Nephron progenitor cell (in vitro differentiated cells): Measurements from ENCODE around the gene HMOX1.

Experiments
- DNase-seq: peaks from one replicate; pipeline ENCODE4 v3.0.0; 2021
- H3K27ac Mint-ChIP-seq: 2 replicates; pipeline ENCODE4 v1.8.0; 2021; ENCODE audit warnings: mild to moderate bottlenecking, moderate library complexity, mixed read lengths
- H3K27me3 Mint-ChIP-seq: 2 replicates; pipeline ENCODE4 v1.8.0; 2021; ENCODE audit warnings: mild to moderate bottlenecking, low read depth, mixed read lengths; ENCODE audit not compliant: poor library complexity
- H3K36me3 Mint-ChIP-seq: 2 replicates; pipeline ENCODE4 v1.8.0; 2021; ENCODE audit warnings: low read depth, mixed read lengths
- H3K4me1 Mint-ChIP-seq: 2 replicates; pipeline ENCODE4 v1.8.0; 2021; ENCODE audit warnings: mixed read lengths
- H3K4me3 Mint-ChIP-seq: 2 replicates; pipeline ENCODE4 v1.8.0; 2021; ENCODE audit warnings: mild to moderate bottlenecking, moderate library complexity, mixed read lengths
- H3K9me3 Mint-ChIP-seq: 2 replicates; pipeline ENCODE4 v1.8.0; 2021; ENCODE audit warnings: mild to moderate bottlenecking, moderate library complexity, mixed read lengths
- TF ChIP-seq, protein P1 (sequence below): fragments of 200-600 bp; sonication (generic); IDR thresholded peaks from 2 replicates; pipeline ENCODE4 v1.5.0; 2021; ENCODE audit warnings: antibody characterized with exemption

Gene HMOX1

DNA sequence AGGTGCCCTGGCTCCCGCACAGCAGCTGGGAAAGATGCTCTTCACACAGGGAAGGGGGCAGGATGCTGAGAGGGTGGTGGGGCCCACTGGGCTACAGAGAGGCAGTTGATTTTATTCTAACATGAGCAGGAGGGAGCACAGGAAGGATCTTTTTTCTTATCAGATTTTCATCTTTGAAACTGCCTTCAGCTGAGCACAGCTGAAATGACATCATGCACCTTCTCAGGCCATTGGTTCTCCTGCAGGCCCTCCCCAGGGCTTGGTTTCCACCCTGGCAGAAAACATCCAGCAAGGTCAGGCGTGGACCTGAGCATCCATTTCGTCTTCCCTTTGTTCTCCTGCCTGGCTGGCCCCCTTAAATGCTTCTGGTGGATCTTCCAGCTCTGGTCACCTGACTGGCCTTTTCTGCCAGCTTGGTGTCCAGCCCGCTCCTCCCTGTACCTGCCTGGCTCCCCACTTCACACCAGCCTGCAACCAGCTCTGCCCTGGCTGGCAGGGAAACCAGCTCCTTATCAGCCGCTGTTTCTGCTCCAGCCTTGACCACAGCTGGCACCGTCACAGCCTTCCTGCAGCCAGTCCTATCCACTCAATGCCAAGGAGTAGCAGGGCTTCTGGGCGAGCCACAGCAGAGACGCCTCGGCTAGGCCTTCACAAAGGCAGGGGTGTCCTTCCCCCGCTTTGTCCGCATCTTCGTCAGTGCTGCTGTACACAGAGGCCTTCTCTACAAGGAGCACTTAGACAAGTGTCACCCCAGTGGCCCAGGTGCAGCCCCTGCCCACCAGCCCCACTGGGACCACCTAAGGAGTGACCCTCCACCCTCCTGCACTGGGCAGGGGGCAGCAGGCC lies 44.7 kb upstream of the HMOX1 start:
- Mint-ChIP-seq H3K4me1 (peaks cover 19% of the 10 kb centered on the region), H3K27me3 (no peaks in the 10 kb centered on the region)
- TF ChIP-seq, protein P1, sequence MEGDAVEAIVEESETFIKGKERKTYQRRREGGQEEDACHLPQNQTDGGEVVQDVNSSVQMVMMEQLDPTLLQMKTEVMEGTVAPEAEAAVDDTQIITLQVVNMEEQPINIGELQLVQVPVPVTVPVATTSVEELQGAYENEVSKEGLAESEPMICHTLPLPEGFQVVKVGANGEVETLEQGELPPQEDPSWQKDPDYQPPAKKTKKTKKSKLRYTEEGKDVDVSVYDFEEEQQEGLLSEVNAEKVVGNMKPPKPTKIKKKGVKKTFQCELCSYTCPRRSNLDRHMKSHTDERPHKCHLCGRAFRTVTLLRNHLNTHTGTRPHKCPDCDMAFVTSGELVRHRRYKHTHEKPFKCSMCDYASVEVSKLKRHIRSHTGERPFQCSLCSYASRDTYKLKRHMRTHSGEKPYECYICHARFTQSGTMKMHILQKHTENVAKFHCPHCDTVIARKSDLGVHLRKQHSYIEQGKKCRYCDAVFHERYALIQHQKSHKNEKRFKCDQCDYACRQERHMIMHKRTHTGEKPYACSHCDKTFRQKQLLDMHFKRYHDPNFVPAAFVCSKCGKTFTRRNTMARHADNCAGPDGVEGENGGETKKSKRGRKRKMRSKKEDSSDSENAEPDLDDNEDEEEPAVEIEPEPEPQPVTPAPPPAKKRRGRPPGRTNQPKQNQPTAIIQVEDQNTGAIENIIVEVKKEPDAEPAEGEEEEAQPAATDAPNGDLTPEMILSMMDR = no peak

DNA sequence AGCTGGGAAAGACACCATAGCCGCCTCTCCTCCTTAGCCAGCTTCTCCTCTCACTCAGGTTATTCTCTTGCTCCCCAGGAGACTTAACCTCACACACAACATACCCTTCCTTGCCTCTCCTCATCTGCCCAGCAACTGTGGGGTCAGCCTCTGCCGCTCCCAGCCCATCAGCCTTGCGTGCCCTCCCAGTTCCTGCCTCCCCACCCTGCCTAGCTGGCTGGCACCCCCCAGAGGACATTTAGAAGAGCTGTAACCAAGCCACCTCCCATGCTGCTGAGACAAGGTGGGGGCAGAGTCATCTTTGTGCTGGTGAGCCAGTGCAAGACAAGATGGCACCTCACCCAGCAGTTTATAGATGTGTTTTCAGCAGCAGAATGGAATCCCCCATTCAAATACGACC lies 43.0 kb upstream of the HMOX1 start:
- Mint-ChIP-seq H3K27me3 (no peaks in the 10 kb centered on the region), H3K4me3 (no peak overlapping the region), H3K36me3 (peaks cover 22% of the 10 kb centered on the region), H3K9me3 (no peaks in the 10 kb centered on the region), H3K27ac (peak overlapping the region; percentile 75), H3K4me1 (peaks cover 19% of the 10 kb centered on the region)
- DNase-seq = no peak
- TF ChIP-seq, protein P1 = no peak

More for the DNA sequence above, 44.7 kb upstream of the HMOX1 start:
- DNase-seq = no peak
- Mint-ChIP-seq H3K27ac (peak overlapping the region; percentile 92), H3K4me3 (no peak overlapping the region), H3K9me3 (no peaks in the 10 kb centered on the region), H3K36me3 (peaks cover 25% of the 10 kb centered on the region)

DNA sequence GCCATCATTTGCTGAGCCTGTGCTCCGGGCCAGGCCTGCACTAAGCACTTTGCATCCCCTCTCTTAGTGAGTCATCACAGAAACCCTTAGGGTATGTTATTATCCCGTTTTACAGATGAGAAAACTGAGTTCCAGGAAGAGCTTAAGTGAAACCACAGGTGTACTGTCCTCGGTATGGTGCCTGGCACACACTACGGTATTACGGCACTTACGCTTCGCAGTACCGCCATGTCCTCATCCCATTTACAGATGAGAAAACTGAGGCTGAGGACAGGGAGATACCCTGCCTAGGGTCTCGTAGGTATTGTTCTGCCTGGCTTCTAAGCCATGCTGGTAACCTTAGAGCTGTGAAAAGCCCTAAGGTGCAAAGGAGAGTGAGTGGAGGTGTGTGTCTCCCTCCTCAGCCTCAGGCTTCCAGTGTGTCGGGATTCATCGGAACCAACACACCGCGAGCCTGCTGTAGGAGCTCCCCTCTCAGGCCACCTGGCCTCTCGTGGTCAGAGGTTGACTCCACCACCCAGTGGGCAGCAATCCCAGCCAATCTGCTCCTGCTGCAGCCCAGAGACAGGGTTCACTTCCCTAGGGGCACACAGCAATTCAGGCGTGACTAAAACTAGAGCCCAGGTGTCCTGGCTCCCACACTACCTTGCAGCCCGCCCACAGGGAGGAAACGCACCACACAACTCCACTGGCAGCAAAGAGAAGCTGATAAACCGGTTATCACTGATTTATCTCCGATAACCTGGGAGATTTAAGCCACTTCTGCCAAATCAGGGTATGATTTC lies 39.6 kb upstream of the HMOX1 start:
- H3K27me3 Mint-ChIP-seq = no peaks in the 10 kb centered on the region
- peaks cover 15% of the 10 kb centered on the region for H3K36me3 Mint-ChIP-seq
- H3K4me3 Mint-ChIP-seq = no peak overlapping the region
- no peak overlapping the region for H3K27ac Mint-ChIP-seq
- DNase-seq = no peak
- peaks cover 14% of the 10 kb centered on the region for H3K4me1 Mint-ChIP-seq
- no peaks in the 10 kb centered on the region for H3K9me3 Mint-ChIP-seq
- TF ChIP-seq, protein P1 = no peak

DNA sequence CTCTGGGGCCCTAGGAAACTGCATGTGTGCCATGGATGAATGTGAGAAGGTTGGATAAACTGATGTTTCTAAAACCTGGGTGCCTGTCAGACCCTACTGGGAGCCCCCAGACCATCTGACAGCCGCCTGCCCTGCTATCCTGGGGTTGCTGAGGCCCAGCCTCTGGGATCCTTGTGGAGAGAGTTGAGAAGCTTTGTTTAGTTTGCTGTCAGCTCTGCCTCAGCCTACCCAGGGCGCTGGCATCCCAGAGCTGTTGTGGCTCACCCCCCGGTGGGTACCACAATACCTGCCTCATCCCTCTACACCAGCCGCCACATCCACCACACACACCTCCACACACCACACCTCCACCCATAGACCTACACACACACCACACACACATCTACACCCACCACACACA lies 38.5 kb upstream of the HMOX1 start:
- H3K9me3 Mint-ChIP-seq = no peaks in the 10 kb centered on the region
- no peak overlapping the region for H3K4me3 Mint-ChIP-seq
- TF ChIP-seq, protein P1 = no peak
- H3K27me3 Mint-ChIP-seq = no peaks in the 10 kb centered on the region
- H3K27ac Mint-ChIP-seq = no peak overlapping the region
- no peak for DNase-seq
- H3K36me3 Mint-ChIP-seq = peaks cover 15% of the 10 kb centered on the region
- peaks cover 10% of the 10 kb centered on the region for H3K4me1 Mint-ChIP-seq

DNA sequence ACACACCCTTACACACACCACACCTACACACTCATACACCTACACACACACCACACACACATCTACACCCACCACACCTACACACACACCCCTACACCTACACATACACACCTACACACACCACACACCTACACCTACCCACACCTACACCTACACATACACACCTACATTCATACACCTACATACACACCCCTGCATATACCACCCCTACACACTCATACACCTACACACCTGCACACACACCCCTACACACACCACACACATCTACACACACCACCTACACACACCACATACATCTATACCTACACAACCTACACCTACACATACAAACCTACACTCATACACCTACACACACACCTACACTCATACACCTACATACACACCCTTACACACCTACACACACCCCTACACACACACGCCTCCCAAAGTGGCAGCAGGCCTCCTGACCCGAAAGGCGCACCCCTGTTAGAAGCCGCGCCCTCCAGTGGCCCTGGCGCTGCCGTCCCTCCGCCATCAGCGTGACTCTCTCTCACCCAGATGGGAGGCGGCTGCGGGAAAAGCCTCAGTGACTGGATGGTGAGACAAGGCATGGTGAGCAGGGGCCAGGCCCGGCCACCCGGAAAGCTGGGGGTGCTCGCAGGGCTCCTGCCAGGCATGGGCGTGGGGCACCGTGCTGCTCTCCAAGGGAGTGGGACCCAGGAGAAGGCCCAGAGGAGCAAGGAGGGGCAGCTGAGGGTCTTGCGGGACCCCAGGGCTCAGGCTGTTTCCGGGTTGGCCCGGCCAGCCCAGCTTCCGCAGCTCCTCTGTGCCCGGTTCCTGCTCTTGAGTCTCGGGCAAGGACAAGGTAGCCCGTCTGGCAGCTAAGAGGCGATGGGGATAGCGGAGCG lies 37.0 kb upstream of the HMOX1 start:
- DNase-seq = no peak
- Mint-ChIP-seq H3K9me3 (no peaks in the 10 kb centered on the region), H3K27ac (no peak overlapping the region), H3K4me1 (no peaks in the 10 kb centered on the region), H3K36me3 (peaks cover 15% of the 10 kb centered on the region), H3K4me3 (no peak overlapping the region), H3K27me3 (no peaks in the 10 kb centered on the region)
- TF ChIP-seq, protein P1 = no peak
